22Rv1 (cell line): ENCODE results near the gene AP1S3.
"Not testable (repeated sequence)": the region's sequence is repeated elsewhere in the genome, so short reads cannot be mapped to it uniquely, and the experiment has no call there.

ENCODE experiments used
- CTCF ChIP-seq: fragments of 450-650 bp; IDR thresholded peaks from 2 replicates; pipeline ENCODE4 v1.5.1; 2017; ENCODE audit warnings: mild to moderate bottlenecking
- ZFX ChIP-seq: fragments of 450-650 bp; IDR thresholded peaks from 2 replicates; pipeline ENCODE4 v1.6.1; 2017; ENCODE audit warnings: antibody characterized with exemption, borderline replicate concordance

DNA sequence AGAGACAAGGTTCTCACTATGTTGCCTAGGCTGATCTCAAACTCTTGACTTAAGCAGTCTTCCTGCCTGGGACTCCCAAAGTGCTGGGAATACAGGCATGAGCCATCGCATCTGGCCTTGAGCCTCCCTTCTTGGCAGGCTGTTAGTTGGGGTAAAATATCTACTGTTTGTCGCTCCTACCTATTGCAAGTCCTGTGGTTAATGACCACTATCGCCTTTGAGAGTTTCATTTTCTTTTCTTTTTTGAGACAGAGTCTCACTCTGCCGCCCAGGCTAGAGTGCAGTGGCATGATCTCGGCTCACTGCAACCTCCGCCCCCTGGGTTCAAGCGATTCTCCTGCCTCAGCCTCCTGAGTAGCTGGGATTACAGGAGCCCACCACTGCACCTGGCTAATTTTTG is 75.6 kb downstream of the AP1S3 start:
- not testable (repeated sequence) for TF ChIP-seq CTCF, ZFX
